ENCODE results near the gene GNAO1. TPM values are rescaled to one million over a fixed set of nuclear protein-coding genes. Genes with fewer than 3 reads are reported as not detected.
A peak's percentile ranks its signal among the peaks of the same experiment; 100 is the strongest.

The GNAO1 gene
- total RNA-seq, 1 experiment from 2014 or later, result 5.8 TPM

DNA sequence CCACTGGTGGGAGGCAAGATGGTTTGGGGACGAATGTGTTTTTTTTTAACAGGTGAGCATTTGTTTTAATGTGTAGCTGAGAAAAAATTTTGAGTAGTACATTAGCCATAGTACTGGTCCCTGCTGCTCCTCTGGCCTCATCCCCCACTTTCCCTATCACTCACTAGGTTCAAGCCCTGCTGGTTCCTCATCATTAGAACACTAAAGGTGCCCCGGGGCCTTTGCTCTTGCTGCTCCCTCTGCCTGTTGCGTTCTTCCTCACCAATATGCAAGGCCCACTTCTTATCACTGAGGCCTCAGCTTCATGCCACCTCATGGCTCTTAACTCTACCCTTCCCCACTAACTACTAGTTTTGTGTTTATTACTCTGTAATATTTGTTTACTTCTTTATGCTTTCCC, 74.5 kb downstream of the GNAO1 start:
- DNase-seq (ENCODE audit: low read depth), result no peak

DNA sequence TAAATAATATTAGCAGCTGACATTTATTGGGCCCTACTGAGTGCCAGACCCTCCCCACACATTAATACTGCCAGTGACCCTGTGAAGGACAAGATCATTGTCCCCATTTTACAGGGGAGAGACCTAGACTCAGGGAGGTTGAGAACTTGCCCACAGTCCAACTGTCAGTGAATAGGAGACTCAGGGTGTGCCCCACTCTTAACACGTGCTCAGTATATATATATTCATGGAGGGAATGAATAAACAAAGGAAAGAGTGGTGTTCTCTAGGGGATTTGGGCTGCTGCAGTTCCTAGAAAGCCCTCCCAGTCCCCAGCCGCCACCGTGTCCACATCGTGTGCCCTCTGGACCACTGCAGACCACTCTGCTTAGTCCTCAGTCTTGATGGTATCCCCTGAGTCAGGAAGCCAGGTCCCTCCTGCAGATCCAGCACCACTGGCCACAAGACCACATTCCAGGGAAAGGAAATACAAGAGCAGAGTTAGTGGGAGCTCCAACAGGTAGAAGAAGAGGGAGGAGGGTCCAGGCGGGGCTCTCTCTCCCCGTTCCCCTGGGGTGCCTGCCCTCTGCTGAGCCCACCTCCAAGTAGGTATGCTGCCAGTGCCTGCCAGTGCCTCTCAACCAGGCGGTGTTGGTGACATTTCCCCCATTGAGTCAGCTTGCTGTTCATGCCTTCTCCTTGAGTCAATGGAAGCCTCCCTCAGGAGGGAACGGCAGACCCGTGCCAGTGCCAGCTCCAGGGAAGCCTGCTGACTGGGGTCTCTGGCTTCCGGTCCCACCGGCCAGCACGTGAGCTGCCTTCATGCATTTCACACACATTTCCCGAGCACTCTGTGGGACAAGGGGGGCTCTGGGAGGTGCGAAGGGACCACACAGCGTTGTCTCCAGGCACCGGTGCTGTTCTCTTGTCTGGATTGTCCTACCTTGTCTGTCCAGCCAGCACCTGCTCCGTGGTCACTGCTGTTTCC, 75.6 kb downstream of the GNAO1 start:
- no peak for DNase-seq (ENCODE audit: low read depth)

DNA sequence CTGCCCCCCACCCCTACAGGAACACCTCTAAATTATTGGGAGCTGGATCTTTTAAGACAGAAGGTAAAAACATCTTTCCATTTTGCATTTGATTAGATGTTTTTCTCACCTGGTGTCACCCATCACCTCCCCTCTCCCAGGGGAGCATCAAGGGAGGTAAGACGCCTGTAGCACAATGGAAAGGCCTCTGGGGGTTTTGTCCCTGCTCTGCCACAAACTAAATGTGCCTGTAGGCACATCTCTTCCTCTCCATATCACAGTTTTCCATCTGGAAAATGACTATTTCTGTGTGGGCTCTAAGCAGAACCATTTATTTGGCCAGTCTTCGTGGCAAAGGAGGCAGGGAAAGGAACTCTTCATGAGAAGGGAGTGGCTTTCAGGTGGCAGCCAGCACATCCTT, 76.6 kb downstream of the GNAO1 start:
- no peak for DNase-seq (ENCODE audit: low read depth)

DNA sequence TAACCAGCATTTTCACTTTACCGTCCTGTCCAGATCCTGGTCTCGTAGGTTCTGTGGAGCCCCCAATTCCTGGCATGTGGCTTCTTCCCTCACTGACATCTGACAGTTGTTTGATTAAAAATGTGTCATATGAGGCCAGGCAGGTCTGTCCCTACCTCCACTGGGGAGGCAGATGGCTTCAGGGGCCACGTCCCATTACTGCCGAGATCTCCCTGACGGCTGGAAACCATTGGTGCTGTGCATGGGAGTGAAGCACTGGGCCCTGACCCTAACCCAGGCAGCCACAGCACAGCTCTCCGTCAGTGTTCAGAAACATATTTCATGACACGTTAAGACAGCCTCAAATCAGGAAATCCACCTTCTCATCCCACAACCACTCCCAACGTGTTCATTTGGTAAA, 77.5 kb downstream of the GNAO1 start:
- no peak for DNase-seq (ENCODE audit: low read depth)

DNA sequence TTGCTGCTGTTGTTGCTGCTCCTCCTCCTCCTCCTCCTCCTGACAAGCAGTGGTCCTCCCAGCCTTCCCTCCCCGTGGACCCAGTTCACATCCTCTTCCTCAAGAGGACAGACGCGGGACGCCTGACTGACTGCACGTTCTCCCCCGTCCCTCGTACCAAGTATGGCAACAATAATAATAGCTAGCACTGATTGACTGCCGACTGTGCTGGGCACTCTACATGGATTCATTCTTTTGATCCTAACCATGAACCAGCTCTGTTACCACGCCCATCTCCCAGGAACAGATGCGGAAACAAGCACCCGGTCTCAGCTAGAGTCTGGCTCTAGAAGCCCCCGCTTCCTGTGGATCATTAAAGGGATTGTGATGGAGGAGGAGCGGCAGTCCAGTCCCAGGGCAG, 78.0 kb downstream of the GNAO1 start:
- DNase-seq (ENCODE audit: low read depth), result no peak

DNA sequence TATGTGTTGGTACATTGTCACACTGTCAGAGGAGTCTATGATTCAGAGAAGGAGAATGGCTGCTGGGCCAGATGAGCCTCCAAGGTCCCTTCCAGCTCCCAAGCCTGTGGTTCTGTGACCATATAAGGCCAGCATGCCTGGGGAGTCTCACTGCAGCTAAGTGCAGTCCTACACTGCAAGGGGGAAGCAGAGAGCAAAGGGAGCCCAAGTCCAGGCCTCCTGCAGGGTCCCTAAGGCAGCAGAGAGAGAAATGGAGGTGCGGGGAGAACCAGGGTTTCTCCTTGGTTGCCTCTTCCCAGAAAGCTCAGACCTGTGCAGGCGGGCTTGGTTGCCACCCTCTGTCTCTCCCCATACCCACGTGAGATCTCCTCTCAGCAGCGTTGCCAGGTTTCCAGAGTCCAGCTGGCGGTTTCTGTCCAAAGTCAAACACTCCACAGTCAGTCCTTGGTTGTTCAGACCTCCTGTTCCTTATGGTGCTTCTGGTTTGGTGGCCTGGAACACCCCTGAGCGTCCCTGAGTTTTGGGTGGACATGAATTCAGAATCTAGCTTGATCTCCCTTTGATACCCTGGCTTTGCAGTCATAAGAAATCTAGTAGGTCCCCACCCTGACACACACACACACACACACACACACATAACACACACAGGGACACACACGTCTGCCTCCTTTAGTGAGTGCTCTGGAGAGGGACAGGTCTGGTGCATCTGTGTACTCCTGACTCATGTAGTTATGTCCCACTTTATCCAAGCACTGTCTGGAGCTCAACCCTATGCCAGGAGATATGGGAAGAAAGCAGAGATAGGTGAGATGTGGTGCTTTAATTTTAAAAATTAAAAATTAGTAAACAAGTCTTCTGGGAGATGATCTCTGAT, 78.8 kb downstream of the GNAO1 start:
- peak; percentile 70 for DNase-seq (ENCODE audit: low read depth)

DNA sequence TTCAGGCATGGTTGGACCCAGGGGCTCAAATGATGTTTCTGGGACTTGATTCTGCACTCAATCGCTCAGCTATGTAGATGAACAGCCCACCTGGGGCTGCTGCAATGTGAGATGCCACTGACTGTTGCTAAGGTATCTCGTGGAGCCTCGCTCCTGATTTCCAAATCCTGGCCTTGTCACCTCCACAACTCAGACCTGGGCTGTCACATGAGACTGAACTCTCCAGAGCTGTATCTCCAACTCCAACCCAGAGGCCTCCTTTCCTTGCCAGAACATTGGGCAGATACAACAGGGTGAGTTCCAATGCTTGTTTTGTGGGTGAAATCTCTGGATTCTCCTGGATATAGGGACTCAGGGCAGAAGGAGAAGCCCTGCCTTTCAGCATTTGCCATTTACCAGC, 79.5 kb downstream of the GNAO1 start:
- no peak for DNase-seq (ENCODE audit: low read depth)

DNA sequence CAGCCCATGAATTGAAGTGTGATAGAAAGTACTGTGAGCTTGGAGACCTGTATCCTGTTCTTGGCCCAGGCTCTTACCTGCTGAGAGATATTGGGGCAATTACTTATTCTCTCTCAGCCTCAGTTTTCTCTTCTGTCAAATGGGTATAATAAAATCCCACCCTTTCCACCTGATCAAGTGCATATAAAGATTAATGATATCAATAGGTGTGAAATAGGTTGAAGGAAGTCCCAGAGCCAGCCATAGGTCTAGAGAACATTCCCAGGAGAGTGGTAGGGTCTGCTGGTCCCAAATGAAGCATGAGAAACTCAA, 81.2 kb downstream of the GNAO1 start:
- DNase-seq (ENCODE audit: low read depth), result no peak

DNA sequence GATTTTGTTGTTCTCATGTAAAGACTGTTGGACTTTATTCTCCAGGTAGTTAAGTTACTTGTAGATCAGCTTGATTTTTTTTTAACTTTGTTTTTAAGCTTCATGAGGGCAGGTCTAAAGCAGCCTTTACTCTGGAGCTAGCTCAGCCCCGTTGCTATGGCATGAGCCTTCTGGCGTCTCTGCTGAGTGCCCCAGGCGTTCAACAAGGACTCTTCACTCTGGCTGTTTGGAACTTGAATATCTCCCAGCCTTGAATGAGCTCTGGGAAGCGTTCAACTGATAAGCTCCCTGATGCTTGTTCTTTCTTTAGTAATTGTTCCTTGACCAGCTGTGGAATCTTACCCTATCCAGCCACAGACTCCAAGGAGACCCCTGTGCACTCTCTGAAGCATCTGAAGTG, 82.3 kb downstream of the GNAO1 start:
- no peak for DNase-seq (ENCODE audit: low read depth)

DNA sequence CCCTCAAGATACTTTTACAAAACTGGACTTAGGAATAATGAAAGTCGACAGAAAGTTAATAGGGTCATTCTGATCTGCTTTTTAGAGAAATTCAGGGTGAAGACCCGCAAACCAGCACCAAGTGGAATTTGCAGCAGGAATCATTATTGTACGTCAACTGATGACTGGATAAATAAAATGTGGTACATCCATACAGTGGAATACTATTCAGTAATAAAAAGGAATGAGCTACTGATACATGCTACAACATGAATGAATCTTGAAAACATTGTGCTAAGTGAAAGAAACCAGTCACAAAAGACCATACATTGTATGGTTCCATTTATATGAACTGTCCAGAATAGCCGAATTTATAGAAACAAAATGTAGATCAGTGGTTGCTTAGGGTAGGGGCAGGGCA, 83.1 kb downstream of the GNAO1 start:
- DNase-seq (ENCODE audit: low read depth), result no peak

DNA sequence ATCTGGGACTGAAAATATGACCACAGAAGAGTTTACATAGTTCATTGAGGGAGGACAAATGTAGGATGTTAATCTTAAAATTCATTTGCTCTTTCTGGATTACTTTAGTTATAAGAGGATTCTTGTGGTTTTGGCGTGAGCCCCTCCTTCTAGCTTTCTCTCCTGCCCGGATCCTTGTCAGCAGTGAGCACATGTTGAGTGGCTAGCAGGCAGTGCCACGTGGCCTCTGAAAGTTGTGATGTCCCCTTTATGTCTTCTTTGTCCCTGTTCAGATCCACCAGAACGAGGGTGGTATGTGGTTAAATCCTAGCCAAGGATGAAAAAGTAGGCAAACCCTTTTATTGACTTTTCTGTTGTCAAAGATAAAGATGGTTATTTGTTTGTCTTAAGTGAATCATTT, 83.8 kb downstream of the GNAO1 start:
- DNase-seq (ENCODE audit: low read depth), result no peak

DNA sequence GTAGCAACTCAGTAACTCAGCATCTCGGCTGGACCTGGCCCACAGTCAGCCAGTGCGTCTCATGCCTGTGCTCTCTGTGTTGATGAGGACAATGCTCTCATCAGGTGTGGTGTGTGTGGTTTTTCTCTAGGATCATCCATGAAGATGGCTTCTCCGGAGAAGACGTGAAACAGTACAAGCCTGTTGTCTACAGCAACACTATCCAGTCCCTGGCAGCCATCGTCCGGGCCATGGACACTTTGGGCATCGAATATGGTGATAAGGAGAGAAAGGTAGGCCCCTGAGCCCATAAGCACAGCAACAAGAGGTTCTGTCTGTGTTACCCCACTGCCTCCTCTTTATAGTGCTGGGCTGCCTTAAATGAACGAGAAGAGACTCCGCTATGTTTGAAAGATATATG, 84.5 kb downstream of the GNAO1 start:
- no peak for DNase-seq (ENCODE audit: low read depth)

DNA sequence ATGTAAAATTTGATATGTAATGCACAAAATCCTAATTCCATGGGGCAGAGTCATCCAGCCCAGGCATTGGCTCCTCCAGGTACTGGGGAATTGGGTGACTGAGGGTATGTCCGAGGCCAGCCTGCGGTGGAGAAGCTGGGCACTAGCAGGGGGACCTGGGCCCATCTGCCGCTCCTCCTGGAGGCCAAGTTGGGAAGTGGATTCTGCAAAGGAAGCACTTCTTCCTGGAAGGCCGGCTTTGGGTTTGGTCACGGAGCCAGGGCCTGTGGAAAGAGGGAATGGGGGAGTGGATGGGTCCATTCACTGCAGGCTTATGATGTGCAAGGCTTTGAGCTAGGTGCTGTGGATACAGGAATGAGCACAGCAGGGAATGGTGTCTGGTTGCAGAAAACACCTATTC, 85.8 kb downstream of the GNAO1 start:
- no peak for DNase-seq (ENCODE audit: low read depth)

DNA sequence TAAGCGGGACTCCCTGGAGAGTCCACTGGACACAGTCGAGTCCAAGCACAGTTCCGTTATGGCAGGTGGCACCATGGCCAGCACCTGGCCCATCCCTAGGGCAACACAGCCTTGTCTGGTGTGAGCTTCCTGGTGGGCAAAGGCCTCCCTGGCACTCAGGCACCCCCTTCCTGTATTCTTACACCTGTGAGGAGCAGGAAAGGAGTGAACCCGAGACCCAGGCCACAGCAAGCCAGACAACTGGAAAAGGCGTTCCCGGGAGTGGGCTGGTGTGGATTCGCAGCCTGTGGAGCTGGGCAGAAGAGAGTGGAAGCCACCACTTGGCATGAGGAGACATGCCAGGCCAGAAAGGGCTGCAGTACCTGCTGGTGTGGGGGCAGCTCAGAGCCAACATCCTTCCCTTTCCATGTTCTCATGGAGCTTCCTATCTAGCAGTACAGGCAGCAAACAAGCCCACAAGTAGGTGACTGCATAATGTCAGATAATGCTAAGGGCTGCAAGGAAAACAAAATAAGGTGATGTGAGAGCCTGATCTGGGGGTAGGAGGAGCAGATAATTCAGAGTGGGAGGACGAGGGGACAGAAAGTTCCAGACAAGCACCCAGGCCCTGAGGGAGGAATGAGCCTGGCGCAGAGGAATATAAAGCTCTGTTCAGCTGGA, 87.0 kb downstream of the GNAO1 start:
- no peak for DNase-seq (ENCODE audit: low read depth)

DNA sequence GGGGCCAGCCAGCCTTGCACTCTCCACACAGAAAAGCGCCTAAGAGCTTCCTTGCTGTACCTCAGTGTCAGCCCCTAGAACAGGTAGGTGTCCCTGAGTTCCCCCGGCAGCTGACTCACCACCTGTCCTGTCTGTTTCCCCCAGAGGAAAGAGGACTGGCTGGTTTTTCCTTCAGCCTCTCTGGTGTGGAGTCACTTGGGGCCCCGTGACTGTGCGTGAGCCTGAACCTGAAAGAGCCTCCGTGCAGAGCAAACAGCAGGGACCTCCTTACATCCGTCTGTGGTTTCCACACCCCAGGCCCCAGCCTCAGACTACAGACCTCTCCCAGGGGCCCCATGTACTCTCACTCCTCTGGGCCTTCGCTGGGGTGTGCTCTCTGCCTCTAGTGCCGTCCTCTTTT, 87.8 kb downstream of the GNAO1 start:
- no peak for DNase-seq (ENCODE audit: low read depth)

DNA sequence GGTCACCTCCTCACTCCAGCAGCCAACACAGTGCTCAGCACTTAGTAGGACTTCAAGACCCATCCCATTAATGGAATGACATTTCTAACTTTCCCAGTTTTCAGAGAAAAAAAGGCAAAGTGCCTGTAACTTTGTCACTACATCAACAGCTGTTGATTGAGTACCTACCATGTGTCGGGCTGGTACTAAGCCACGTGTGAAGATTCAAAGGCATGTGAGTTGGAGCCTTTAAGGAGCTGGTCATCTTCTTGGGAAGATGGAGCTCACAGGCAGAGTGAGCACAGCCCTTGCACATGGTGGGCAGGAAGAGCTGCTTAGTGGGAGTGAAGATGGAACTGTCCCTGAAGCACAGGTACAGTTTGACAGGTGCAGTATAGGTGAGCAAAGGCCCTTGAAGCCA, 88.6 kb downstream of the GNAO1 start:
- DNase-seq (ENCODE audit: low read depth), result no peak

DNA sequence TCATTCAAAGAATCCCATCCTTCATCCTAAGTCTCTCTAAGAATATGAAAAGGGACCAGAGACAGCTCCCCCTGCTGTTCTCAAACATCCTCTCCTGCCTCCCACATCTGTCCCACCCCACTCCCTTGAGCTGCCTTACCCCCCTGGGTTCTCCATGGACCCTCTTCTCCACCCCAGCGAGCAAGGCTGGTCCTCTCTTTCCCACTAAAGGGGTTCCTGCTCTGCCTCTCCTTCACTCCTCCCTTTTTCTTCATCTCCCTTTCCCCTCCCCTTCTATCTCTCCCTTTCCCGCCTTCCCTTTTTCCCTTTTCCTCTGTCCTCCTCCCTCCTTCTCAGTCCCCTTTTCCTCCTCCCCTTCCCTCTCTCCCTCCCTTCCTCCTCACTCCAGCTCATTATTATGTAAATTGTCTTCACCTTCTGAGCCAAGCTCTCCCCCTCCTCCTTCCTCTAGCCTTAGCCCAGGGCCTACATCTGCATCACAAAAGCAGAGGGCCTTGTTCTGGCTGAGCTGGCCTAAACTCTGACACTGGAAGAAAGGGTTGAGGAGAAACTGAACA, 90.0 kb downstream of the GNAO1 start:
- DNase-seq (ENCODE audit: low read depth), result no peak

DNA sequence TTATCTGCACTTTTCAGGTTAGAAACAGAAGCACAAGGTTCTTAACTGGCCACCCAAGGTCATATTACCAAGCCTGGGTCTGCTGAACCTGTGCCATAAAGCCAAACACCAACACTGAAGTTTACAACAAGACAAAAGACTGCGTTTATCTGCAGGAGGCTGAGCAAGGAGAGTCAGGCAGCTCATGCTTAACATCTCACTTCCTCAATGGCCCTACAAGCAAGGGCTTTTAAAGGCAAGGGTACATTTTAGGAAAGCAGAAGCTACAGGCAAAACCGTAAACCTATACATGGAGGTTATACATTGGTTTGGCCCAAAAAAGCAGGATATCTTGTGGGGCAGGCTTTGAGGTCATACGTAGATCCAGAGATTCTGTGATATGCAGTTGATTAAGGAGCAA, 91.2 kb downstream of the GNAO1 start:
- no peak for DNase-seq (ENCODE audit: low read depth)

DNA sequence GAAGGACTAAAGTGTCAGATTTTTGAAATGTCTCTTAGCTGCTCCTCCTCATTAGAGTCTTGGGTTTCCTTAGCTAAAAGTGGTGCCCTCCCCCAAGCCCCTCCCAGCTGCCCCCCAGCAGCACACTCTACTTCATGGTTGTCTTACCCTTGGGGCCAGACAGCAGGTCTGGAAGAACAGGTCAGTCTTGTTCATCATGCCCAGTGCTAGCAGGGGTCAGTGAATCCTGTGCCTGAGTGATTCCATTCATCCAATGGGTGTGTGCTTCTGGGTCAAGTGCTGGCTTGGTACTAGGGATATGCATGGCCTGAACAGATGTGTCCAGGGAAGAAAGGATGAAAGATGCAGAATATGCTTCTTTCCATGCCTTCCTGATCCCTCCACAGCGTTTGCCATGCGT, 93.2 kb downstream of the GNAO1 start:
- no peak for DNase-seq (ENCODE audit: low read depth)

DNA sequence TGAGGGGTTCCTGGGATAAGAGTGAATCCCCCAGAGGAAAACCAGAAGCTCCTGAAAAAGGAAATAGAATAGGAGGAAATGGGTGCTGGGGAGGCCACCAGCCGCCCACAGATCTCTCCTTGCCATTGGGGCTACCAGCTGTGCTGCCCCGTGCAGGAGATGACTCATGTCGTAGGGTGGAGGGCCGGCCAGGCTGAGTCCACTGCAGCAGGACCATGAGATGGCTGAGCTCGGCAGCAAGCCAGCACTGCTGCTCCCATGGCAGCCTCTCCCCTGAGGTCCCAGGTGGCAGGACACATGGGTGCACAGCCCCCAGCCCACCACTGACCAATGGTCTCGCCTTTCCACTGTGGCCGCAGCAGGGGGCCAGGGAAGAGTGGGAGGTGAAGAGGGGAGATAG, 95.5 kb downstream of the GNAO1 start:
- DNase-seq (ENCODE audit: low read depth), result peak; percentile 34

DNA sequence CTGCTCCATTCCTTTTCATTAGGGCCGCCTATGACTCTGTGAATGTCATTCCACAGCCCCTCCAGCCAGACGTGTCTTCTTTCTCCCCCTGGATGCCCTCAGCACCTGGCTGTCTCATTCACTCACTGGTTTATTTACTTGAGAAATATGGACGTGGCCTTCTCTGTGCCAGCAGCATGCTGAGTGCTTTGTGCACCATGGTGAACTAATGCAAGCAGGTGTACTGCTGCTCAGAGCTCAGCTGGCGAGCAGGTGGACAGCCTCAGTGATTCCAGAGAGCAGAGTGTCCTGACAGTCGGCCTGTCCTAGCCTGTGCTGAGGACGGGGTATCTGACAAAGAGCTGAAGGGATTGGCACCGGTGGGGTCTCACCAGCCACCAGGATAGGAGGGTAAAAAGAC, 96.7 kb downstream of the GNAO1 start:
- no peak for DNase-seq (ENCODE audit: low read depth)

DNA sequence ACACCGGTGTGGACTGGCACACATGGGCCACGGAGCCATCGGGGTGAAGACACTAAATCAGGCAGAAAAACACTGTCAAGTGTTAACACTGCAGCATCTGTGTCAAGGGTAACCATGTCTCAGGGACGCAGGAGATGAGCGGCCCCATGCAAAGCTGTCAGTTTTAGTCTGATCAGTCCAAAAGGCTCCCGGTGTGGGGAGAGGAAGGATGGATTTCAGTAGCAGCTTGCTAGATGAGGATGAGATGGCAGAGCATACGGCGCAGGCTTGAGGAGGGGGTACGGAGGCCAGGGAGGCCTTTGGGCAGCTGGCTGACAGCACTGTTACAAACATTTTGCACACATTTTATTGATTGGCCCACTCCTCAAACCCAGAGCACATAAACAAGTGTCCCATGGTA, 98.1 kb downstream of the GNAO1 start:
- no peak for DNase-seq (ENCODE audit: low read depth)
